Tibial nerve (tissue), 4 donors: Measurements from ENCODE around the gene SEMA6A. TPM values are rescaled to one million over a fixed set of nuclear protein-coding genes. Genes with fewer than 3 reads are reported as not detected.

ENCODE experiments used
- DNase-seq, 2 donors: peaks; one replicate each; pipeline ENCODE4 v3.0.0-alpha.2; 2019; ENCODE audit warnings: low spot score in 2 of 2
- H3K27ac ChIP-seq, 4 donors: fragments of 200-600 bp; sonication (generic) in 3 of 4; one replicate each; pipeline ENCODE4 v1.5.1; 2017 to 2019; ENCODE audit warnings: mild to moderate bottlenecking in 1 of 4
- H3K27me3 ChIP-seq, 2 donors: fragments of 200-600 bp; sonication (generic) in 1 of 2; one replicate each; pipeline versions ENCODE4 v1.5.1 to v1.6.0; 2017 to 2019
- H3K36me3 ChIP-seq, 3 donors: fragments of 200-600 bp; sonication (generic); one replicate each; pipeline ENCODE4 v1.5.1; 2018 to 2019
- H3K4me1 ChIP-seq, 4 donors: fragments of 200-600 bp; sonication (generic) in 3 of 4; one replicate each; pipeline ENCODE4 v1.5.1; 2017 to 2019
- H3K4me3 ChIP-seq, 4 donors: fragments of 200-600 bp; sonication (generic) in 3 of 4; one replicate each; pipeline ENCODE4 v1.5.1; 2017 to 2019; ENCODE audit warnings: mild to moderate bottlenecking in 1 of 4, moderate library complexity in 1 of 4
- H3K9me3 ChIP-seq, 4 donors: fragments of 200-600 bp; sonication (generic) in 3 of 4; one replicate each; pipeline ENCODE4 v1.5.1; 2017 to 2019
- EP300 ChIP-seq, 2 donors: sonication (generic); formaldehyde crosslinking; IDR thresholded peaks; one replicate each; pipeline ENCODE4 v1.6.1; 2017; ENCODE audit warnings: antibody characterized with exemption in 2 of 2, mild to moderate bottlenecking in 1 of 2
- POLR2A ChIP-seq, 2 donors: fragments of 450-650 bp; IDR thresholded peaks; one replicate each; pipeline ENCODE4 v1.6.1; 2017; ENCODE audit warnings: antibody characterized with exemption in 2 of 2, mild to moderate bottlenecking in 2 of 2, moderate library complexity in 2 of 2
- WGBS, 2 donors: methylation state at CpG; one replicate each; pipeline ENCODE4 v1.1.5; 2018; 5-methylcytosine and 5-hydroxymethylcytosine counted together
- total RNA-seq, 4 donors: library from RNA; depleted of rRNA; stranded (reverse); fragments of >200 nt; gene quantifications; one replicate each; pipeline ENCODE4 v1.1.0, GENCODE V29; 2016
- TF ChIP-seq, protein P1 (sequence below), 5 experiments: fragments of 200-600 bp in 3 of 5; fragments of 450-650 bp in 2 of 5; sonication (generic) in 3 of 5; IDR thresholded peaks; one replicate each; pipeline ENCODE4 v1.5.1; 2016 to 2019; ENCODE audit warnings: antibody characterized with exemption in 5 of 5, mild to moderate bottlenecking in 3 of 5, moderate library complexity in 2 of 5

The SEMA6A gene
- total RNA-seq, 4 donors from 2014 or later = 13.6 to 25.1 (median 21.4) TPM

DNA sequence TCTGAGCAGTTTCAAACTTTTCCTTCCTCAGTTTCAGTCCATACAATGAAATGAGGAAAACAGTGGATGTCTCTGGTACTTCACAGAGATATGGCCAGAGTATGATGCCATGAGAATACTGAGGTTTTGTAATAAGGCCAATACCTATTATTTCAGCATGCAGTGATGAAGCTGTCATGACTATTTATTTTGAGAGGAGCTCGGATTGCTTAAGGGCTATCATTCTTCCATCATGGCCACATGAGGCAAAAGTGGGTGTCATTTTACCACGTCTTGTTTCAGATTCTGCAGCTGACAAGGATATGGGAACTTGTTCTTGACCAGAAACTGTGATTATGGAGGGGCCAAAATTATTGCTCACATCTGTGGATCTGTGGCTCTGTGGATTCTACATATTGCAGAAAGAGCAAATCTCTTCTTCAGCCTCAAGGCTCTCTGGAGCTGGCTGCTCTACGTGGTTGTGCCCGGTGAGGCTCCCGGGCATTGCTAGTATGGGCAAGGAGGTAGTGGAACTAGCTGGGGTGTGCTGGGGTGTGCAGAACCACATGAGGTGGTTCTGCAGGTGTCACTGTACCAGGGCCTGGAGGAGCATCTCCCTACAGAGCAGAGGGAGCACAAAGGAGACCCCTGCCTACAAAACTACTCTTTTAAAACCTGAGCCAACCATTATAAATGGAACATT, 180.3 kb downstream of the SEMA6A start:
- TF ChIP-seq EP300 (IDR thresholded peaks at IDR 0.05) = no peak
- no peak for TF ChIP-seq POLR2A (IDR thresholded peaks at IDR 0.05)
- TF ChIP-seq, protein P1, sequence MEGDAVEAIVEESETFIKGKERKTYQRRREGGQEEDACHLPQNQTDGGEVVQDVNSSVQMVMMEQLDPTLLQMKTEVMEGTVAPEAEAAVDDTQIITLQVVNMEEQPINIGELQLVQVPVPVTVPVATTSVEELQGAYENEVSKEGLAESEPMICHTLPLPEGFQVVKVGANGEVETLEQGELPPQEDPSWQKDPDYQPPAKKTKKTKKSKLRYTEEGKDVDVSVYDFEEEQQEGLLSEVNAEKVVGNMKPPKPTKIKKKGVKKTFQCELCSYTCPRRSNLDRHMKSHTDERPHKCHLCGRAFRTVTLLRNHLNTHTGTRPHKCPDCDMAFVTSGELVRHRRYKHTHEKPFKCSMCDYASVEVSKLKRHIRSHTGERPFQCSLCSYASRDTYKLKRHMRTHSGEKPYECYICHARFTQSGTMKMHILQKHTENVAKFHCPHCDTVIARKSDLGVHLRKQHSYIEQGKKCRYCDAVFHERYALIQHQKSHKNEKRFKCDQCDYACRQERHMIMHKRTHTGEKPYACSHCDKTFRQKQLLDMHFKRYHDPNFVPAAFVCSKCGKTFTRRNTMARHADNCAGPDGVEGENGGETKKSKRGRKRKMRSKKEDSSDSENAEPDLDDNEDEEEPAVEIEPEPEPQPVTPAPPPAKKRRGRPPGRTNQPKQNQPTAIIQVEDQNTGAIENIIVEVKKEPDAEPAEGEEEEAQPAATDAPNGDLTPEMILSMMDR (IDR thresholded peaks at IDR 0.05) = no peak
- no peak for DNase-seq
- Histone ChIP-seq H3K36me3 (no peaks in the 10 kb centered on the region), H3K9me3 (no peaks in the 10 kb centered on the region), H3K27ac (no peak overlapping the region), H3K4me1 (peaks cover 0 to 16% (median 0%) of the 10 kb centered on the region in 4 donors), H3K27me3 (no peaks in the 10 kb centered on the region), H3K4me3 (no peak overlapping the region)
- 91 to 95% methylated on average over 4 to 5 of the region's 5 CpGs for WGBS, 2 donors
